GM18505 (cell line): Measurements from ENCODE around the gene FAM171A1.
"Not testable (repeated sequence)": the region's sequence is repeated elsewhere in the genome, so short reads cannot be mapped to it uniquely, and the experiment has no call there.

ENCODE experiments used
- ATAC-seq: cut with Tn5 transposase; IDR thresholded peaks from one replicate; pipeline ENCODE4 v1.9.1; 2021; ENCODE audit not compliant: unreplicated experiment
- POLR2A ChIP-seq: IDR thresholded peaks from 4 replicates; pipeline ENCODE4 v1.6.1; 2011; ENCODE audit warnings: borderline replicate concordance; ENCODE audit not compliant: insufficient read depth, insufficient read length; ENCODE audit errors: extremely low read depth

Gene FAM171A1

DNA sequence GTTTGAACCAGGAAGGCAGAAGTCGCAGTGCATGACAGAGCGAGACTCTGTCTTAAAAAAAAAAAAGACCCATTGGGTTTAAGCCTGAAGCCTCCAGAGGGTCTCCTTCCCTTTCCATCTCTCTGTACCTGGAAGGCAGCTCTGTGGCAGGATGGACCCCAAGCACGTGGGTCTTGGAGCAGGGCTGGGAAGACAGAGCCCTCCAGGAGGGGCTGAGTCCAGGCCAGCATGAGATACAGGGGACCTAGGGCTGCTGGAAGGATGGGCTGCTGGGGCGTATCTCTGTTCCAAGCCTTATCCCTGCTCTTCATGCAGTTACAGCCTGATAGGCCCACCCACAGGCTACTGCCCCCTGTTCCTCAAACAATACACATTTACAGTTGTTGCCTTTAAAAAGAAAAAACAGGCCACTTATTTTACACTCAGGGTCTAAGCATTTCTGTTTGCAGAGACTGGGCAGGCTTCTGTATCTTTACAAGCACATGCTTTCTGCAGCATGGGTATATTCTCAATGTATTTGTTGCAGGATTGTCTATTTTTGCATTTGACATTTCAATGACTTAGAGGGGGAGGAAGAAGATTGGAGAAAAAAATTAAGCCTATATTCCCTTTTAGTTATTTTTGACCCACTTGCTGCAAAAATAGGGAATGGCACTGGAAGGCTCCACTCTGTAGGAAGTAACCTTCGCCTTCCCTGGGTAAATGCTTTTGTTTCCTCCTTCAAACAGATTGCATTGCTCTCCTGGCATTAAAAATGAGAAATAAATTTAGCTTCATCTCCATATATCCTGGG, 60.1 kb downstream of the FAM171A1 start:
- no peak for ATAC-seq
- TF ChIP-seq POLR2A: no peak

DNA sequence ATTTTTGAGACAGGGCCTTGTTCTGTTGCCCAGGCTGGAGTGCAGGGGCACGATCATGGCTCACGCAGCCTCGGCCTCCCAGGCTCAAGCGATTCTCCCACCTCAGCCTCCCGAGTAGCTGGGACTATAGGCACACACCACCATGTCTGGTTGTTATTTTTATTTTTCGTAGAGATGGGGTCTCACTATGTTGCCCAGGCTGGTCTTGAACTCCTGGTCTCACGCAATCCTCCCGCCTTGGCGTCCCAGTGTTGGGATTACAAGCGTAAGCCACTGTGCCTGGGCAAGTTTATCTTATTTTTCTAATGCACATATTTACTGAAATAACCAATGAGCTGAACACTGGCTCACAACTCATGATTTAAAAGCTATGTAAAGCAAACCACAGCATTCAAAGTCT, 61.9 kb downstream of the FAM171A1 start:
- ATAC-seq: no peak
- no peak for TF ChIP-seq POLR2A

DNA sequence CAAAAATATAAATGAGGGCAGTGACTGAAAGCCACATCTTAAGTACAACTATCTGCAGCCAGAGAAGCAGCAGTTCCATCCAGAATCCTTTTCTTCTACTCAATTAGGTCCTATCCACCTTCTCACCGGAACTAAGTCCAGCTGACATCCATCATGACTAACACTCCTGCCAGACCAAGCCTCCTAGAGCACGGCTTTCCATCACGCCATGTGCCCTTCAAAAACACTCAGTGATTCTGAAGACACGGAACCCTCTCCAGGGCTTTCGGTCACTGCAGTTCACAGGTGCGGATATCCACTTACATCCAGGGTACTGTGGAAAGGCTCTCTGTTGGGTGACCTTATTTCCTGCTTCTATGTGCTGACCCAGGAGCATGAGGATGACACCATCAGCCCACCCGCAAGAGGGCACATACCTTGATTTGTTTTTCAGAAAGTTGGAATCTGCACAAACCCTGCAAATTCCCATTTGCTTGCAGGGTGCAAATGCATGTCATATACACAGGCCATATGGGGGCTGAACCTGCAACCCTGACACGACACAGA, 64.3 kb downstream of the FAM171A1 start:
- no peak for TF ChIP-seq POLR2A
- ATAC-seq: no peak

DNA sequence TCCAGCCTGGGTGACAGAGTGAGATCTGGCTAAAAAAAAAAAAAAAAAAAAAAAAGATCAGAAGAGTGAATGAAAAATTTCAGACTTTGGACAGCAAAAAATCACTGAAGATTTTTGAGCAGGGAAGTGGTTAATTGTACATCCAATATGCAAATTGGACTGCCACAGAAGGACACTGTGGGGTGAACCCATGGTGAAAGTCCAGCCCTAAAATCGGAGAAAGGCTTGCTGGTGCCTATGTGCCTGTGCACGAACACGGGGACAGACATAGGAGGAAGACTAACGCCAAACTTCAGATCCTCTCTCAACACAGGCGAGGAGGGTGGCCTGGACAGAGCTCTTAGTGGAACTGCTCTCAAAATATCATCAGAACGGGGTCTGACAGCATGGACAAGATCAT, 65.5 kb downstream of the FAM171A1 start:
- no peak for ATAC-seq
- TF ChIP-seq POLR2A: no peak

DNA sequence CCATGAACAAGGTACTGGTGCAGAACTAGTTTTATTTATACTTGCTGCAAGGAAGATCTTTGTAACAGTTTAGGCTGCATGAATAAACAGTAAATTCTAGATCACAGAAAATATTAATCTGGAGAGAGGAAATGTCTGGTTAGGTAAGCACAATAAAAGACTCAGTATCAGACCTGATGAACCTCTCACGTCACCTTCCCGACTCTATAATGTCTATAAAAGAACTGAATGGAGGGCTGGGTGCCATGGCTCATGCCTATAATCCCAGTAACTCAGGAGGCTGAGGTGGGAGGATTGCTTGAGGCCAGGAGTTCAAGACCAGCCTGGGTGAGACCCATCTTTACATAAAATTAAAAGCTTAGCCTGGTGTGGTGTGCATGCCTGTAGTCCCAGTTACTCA, 65.9 kb downstream of the FAM171A1 start:
- ATAC-seq: no peak

DNA sequence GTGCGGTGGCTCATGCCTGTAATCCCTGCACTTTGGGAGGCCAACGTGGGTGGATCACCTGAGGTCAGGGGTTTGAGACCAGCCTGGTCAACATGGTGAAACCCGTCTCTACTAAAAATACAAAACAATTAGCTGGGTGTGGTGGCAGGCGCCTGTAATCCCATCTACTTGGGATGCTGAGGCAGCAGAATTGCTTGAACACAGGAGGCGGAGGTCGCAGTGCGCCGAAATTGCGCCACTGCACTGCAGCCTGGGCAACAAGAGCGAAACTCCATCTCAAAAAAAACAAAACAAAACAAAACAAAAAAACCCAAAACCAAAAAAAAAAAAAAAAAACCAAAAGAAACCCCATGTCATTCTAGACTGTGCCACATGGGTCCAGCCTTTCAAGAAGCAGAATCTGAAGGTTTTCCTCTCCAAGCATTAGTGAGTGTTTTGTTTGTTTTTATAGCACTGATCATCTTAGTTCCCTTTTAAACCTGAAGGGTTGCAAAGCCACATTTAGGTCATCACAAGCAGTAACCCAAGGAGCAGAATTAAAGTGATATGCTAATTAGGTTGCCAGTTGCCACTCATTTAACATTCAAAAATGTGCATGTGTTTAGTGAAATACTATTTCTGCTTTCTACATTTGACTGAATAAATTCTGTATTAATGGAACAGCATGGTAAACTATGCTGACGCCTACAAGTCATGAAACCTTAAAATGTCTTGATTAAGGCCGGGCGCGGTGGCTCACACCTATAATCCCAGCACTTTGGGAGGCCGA, 68.7 kb downstream of the FAM171A1 start:
- ATAC-seq: not testable (repeated sequence)

More for the DNA sequence above, 65.9 kb downstream of the FAM171A1 start:
- no peak for TF ChIP-seq POLR2A

DNA sequence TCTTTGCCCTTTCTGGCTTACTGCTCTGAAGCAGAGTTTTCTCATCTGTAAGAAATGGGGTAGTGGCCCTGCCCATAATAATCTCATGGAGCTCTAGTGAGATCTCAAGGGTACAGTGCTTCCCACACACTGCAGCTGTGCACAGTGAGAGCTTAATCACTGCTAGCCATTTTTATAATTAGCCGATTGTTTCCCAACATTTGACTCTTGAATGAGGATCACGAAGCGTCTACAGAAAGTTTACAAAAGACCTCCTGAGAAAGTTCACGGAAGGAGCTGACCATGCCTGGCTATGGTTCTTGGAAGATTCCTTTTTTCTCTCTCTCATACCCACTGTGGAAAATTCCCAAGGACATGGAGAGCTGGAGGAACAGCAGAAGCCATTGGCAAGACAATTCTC, 70.4 kb downstream of the FAM171A1 start:
- no peak for TF ChIP-seq POLR2A
- ATAC-seq: no peak

DNA sequence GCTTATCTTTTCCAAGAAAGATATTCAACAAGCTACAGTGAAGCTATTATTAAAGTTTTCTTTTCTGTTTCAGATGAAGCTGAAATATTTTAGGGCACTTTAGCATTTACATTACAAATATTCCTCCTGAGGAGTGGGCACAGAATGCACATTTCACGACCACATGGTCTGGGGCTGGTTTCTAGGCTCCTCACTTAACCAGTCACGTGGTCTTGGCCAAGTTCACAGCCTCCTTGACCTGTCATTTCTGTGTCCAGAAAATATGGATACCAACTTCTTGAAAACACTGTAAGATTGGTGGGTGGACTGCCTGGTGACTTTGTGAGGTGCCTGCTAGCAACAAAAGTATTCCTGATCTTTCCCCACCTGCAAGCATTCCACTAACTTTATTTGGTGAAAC, 70.9 kb downstream of the FAM171A1 start:
- no peak for TF ChIP-seq POLR2A

DNA sequence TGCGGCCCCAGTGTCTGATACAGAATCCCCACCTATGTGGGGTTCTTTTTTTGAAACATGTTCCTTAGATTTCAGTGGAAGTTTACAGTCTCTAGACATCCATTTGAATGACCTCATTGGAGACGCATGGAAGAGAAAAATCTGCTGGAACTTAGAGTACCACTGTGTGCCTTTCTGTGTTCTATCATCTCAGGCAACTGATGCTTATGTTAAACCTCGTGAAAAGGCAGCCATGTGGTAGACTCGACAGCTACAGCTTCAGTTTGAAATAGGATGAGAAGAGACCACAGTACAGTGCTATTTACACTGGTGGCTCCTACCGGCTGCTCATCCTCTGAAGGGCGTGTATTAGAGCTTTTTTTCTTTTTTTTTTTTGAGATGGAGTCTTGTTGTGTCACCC, 74.4 kb downstream of the FAM171A1 start:
- no peak for ATAC-seq
- TF ChIP-seq POLR2A: no peak

More for the DNA sequence above, 70.9 kb downstream of the FAM171A1 start:
- no peak for ATAC-seq

DNA sequence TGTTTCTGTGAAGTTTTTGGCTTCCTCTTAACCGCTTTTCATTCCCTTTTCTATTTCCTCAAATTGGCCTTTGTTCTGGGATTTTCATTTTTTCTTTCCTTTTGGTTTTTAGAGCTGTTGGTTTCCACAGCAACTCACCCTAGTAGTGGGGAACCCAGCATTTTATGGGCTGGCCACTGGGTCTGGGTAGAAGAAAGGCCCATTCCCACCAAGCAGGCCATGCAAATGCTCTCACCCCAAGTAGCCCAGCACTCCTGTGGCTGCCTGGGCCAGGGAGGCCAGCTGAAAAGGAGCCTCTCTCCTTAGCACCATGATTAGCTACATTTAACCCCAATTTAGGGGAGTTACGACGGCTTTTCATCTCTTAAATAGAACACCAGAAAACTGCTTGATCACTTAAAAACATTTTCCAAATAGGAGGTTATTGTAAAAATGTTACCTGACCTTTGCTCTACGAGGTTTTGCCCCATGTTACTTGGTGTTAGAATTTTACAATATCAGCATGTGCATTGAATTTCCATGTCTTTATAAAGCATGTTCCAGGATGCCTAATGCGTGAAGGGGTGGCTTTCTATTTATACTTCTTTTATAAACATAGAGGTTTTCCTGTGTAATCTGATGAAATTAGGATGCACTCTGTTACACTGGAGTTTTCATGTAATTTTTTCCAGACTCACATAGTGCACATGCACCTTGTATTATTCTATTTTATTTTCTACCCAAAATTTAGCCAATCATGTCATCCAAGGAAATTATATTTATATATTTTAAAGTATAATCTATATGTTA, 75.4 kb downstream of the FAM171A1 start:
- no peak for TF ChIP-seq POLR2A
- ATAC-seq: no peak

DNA sequence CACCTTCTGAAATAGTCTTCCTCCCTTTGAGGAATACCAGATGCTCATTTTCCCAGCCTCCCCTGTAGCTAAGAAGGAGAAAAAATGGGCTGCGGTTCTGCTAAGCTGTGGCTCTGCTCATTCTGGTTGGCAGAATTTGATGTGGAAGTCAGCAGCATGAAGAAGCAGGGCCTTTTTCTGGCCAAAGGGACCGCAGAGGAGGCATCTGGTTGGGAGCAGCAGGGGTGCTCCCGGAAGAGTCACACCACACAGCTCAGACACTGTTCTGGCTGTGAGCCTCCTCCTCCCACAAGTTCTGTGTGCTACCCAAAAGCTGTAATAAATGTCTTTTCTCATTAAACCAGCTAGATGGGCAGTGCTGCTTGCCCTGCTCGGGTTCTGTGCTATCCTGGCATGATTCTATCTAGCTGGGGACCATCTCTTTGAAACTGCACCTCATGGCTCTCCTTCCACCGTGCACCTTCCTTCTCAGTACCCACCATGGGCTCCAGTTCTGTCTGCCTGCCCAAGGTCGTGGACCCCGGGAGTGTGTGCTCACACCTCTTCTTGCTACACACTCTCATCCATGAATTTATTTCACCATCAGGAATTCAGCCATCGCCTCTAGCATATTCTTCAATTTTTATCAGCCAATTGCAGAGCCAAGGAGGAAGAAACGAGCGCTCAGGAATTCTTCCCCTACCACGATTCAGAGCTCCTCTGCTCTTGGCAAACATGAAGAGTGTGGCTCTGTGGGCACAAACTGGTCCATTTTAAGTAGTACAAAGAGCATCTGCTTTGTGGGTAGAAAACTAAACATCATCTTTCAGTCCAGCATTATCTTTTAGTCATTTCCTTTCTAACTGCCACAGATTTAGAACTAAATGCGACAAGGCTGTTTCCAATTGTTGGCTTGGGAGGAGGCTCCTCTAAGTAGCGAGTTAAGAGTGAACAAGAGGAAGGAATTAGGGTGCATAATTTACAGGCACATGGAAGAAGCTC, 76.9 kb downstream of the FAM171A1 start:
- ATAC-seq: no peak
- TF ChIP-seq POLR2A: no peak

DNA sequence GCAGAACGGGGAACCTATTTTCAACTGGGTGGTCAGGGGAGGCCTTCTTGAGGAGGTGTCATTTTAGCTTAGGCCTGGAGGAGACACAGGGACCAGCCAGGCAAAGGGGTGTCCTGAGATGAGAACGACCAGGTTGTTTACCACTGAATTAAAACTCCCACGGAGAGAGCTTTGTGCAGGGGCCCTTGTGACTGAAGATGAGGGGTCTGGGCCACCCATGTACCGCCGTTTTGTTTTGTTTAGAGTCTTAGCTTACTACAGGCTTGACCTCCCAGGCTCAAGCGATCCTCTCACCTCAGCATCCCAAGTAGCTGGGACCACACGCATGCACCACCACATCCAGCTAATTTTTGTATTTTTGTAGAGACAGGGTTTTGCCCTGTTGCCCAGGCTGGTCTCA, 80.4 kb downstream of the FAM171A1 start:
- no peak for ATAC-seq
- TF ChIP-seq POLR2A: no peak
